WTC11 (cell line): Measurements from ENCODE around the gene RITA1. TPM values are rescaled to one million over a fixed set of nuclear protein-coding genes. Genes with fewer than 3 reads are reported as not detected.
A peak's percentile ranks its signal among the peaks of the same experiment; 100 is the strongest.
"Not testable (repeated sequence)": the region's sequence is repeated elsewhere in the genome, so short reads cannot be mapped to it uniquely, and the experiment has no call there.

ENCODE experiments used
- ATAC-seq: fragments of 200-7000 bp; cut with Tn5 transposase; 2 replicates; pipeline ENCODE4 v1.10.0; 2021; ENCODE audit warnings: mild to moderate bottlenecking, moderate library complexity
- CTCF ChIA-PET: fragments of 300-600 bp; sonication (Branson Sonifier 250); formaldehyde crosslinking; loops from one replicate; lab custom pipeline; 2021; ENCODE audit warnings: antibody characterized with exemption; lab: Charles Lee
- POLR2A ChIA-PET: fragments of 350-600 bp; sonication (Branson Sonifier 250); formaldehyde crosslinking; loops from one replicate; lab custom pipeline; 2021; ENCODE audit warnings: antibody characterized with exemption; lab: Charles Lee
- DNase-seq: peaks from one replicate; pipeline ENCODE4 v3.0.0; 2021; ENCODE audit warnings: low spot score
- H3K27ac Mint-ChIP-seq: 2 replicates; pipeline ENCODE4 v1.8.0; 2021; ENCODE audit warnings: mixed read lengths
- H3K27me3 Mint-ChIP-seq: 2 replicates; pipeline ENCODE4 v1.8.0; 2021; ENCODE audit warnings: low read depth, mild to moderate bottlenecking, moderate library complexity, mixed read lengths
- H3K36me3 Mint-ChIP-seq: 2 replicates; pipeline ENCODE4 v1.8.0; 2021; ENCODE audit warnings: mixed read lengths
- H3K4me1 Mint-ChIP-seq: 2 replicates; pipeline ENCODE4 v1.8.0; 2022; ENCODE audit warnings: mixed read lengths
- H3K4me3 Mint-ChIP-seq: 2 replicates; pipeline ENCODE4 v1.8.0; 2021; ENCODE audit warnings: mild to moderate bottlenecking, moderate library complexity, mixed read lengths
- H3K9me3 Mint-ChIP-seq: 2 replicates; pipeline ENCODE4 v1.8.0; 2021; ENCODE audit warnings: mixed read lengths
- CREB1 ChIP-seq: sonication (generic); formaldehyde crosslinking; IDR thresholded peaks from 2 replicates; pipeline ENCODE4 v1.8.0; 2023; ENCODE audit warnings: mild to moderate bottlenecking, missing genetic modification reagents
- ELF4 ChIP-seq: sonication (generic); formaldehyde crosslinking; IDR thresholded peaks from 2 replicates; pipeline ENCODE4 v1.8.1; 2022; ENCODE audit warnings: low read depth, mild to moderate bottlenecking, moderate library complexity, missing genetic modification reagents
- FOXJ3 ChIP-seq: sonication (generic); formaldehyde crosslinking; IDR thresholded peaks from 2 replicates; pipeline ENCODE4 v1.9.0; 2021; ENCODE audit warnings: missing genetic modification reagents, mild to moderate bottlenecking, borderline replicate concordance
- GABPB1 ChIP-seq: sonication (generic); formaldehyde crosslinking; IDR thresholded peaks from 2 replicates; pipeline ENCODE4 v1.8.1; 2023; ENCODE audit warnings: mild to moderate bottlenecking, missing genetic modification reagents
- GTF2I ChIP-seq: fragments of 250-450 bp; sonication (Bioruptor Pico); conservative IDR thresholded peaks from 2 replicates; pipeline ENCODE4 v1.4.0; 2021; ENCODE audit warnings: mild to moderate bottlenecking
- MYBL2 ChIP-seq: sonication (generic); formaldehyde crosslinking; IDR thresholded peaks from 2 replicates; pipeline ENCODE4 v1.8.1; 2023; ENCODE audit warnings: mild to moderate bottlenecking, moderate library complexity, missing genetic modification reagents
- NFATC4 ChIP-seq: fragments of 250-450 bp; sonication (Bioruptor Pico); IDR thresholded peaks from 2 replicates; pipeline ENCODE4 v1.9.0; 2021; ENCODE audit warnings: mild to moderate bottlenecking
- NFYB ChIP-seq: sonication (generic); formaldehyde crosslinking; conservative IDR thresholded peaks from 2 replicates; pipeline ENCODE4 v1.8.0; 2022; ENCODE audit warnings: low read depth, missing genetic modification reagents
- PRRX2 ChIP-seq: fragments of 250-450 bp; sonication (Bioruptor Pico); IDR thresholded peaks from 2 replicates; pipeline ENCODE4 v1.8.0; 2021; ENCODE audit warnings: mild to moderate bottlenecking
- TEAD4 ChIP-seq: sonication (generic); formaldehyde crosslinking; IDR thresholded peaks from 2 replicates; pipeline ENCODE4 v1.8.0; 2022; ENCODE audit warnings: mild to moderate bottlenecking, missing genetic modification reagents
- TP53 ChIP-seq: sonication (generic); formaldehyde crosslinking; IDR thresholded peaks from 2 replicates; pipeline ENCODE4 v1.8.1; 2023; ENCODE audit warnings: mild to moderate bottlenecking, missing genetic modification reagents
- ZNF121 ChIP-seq: sonication (generic); formaldehyde crosslinking; IDR thresholded peaks from 2 replicates; pipeline ENCODE4 v1.8.0; 2023; ENCODE audit warnings: missing genetic modification reagents
- ZNF232 ChIP-seq: sonication (generic); formaldehyde crosslinking; IDR thresholded peaks from 2 replicates; pipeline ENCODE4 v1.8.0; 2022; ENCODE audit warnings: mild to moderate bottlenecking, missing genetic modification reagents
- ZNF263 ChIP-seq: sonication (generic); formaldehyde crosslinking; IDR thresholded peaks from 2 replicates; pipeline ENCODE4 v1.8.1; 2022; ENCODE audit warnings: low read depth, mild to moderate bottlenecking, moderate library complexity, missing genetic modification reagents
- ZNF396 ChIP-seq: fragments of 250-450 bp; sonication (Bioruptor Pico); IDR thresholded peaks from 2 replicates; pipeline ENCODE4 v1.8.0; 2021; ENCODE audit warnings: mild to moderate bottlenecking, moderate library complexity, borderline replicate concordance
- ZNF416 ChIP-seq: fragments of 250-450 bp; sonication (Bioruptor Pico); IDR thresholded peaks from 2 replicates; pipeline ENCODE4 v1.9.0; 2021; ENCODE audit warnings: mild to moderate bottlenecking, inconsistent platforms
- total RNA-seq: library from RNA; stranded (reverse); gene quantifications from 3 replicates; pipeline ENCODE4 v1.2.3, GENCODE V29; 2021
- TF ChIP-seq, protein P1 (sequence below): sonication (generic); formaldehyde crosslinking; conservative IDR thresholded peaks from 2 replicates; pipeline ENCODE4 v1.8.1; 2022; ENCODE audit warnings: mild to moderate bottlenecking, missing genetic modification reagents
- TF ChIP-seq, protein P2 (sequence below): sonication (generic); formaldehyde crosslinking; conservative IDR thresholded peaks from 2 replicates; pipeline ENCODE4 v1.8.1; 2023; ENCODE audit warnings: mild to moderate bottlenecking, low read depth, missing genetic modification reagents, moderate library complexity
- TF ChIP-seq, protein P3 (sequence below): sonication (generic); formaldehyde crosslinking; IDR thresholded peaks from 2 replicates; pipeline ENCODE4 v1.8.0; 2023; ENCODE audit warnings: mild to moderate bottlenecking, missing genetic modification reagents
- TF ChIP-seq, protein P4 (sequence below): fragments of 200-600 bp; IDR thresholded peaks from 2 replicates; pipeline ENCODE4 v1.8.0; 2022; ENCODE audit warnings: antibody characterized with exemption

The RITA1 gene
- total RNA-seq, 1 experiment from 2014 or later = 29.3 TPM

DNA sequence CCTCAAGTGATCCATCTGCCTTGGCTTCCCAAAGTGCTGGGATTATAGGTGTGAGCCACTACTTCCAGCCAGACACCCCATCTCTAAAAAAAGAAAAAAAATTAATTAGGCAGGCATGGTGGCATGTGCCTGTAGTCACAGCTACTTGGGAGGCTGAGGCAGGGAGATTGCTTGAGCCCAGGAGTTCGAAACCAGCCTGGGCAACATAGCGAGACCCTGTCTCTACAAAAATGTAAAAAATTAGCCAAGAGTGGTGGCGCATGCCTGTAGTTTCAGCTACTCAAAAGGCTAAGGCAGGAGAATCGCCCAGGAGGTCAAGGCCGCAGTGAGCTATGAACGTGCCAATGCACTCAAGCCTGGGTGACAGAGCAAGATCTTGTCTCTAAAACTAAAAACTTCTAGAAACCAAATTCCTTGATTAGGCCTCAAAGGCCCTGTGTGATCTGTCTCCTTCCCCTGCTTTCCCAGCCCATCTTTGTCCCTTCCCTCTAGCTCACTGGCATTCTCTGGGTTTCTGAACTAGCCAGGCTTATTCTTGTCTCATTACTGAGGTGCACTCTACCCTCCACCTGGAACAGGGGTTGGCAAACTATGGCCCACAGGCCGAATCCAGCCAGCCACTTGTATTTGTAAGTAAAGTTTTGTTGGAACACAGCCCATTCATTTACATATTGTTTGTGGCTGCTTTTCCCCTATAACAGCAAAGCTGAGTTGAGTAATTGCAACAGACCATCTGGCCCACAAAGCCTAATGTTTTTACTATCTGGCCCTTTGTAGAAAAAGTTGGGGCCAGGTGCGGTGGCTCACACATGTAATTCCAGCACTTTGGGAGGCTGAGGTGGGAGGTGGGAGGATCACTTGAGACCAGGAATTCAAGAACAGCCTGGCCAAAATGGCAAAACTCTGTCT, 18.6 kb downstream of the RITA1 start:
- peaks cover 6% of the 10 kb centered on the region for H3K36me3 Mint-ChIP-seq
- peaks cover 7% of the 10 kb centered on the region for H3K4me1 Mint-ChIP-seq
- no peak overlapping the region for H3K4me3 Mint-ChIP-seq
- no peaks in the 10 kb centered on the region; the same call in 1 of the 2 replicates for H3K27me3 Mint-ChIP-seq
- ChIA-PET POLR2A (interaction anchor here (0.5 kb wide), 2 partner anchors 14 to 343 kb away, joined by 3 to 6 read pairs; no protein-coding TSS in a partner anchor), CTCF (interaction anchor here (0.7 to 1.2 kb wide), 2 partner anchors 29 to 634 kb away, joined by 3 read pairs; no protein-coding TSS in a partner anchor)
- TF ChIP-seq ZNF263 (CRISPR knock-in tag) (no peak), ZNF121 (CRISPR knock-in tag) (0 out of 2 replicates have a peak, but pooled peaks have one; percentile 23), MYBL2 (CRISPR knock-in tag) (no peak), GABPB1 (CRISPR knock-in tag) (no peak)
- no peak for DNase-seq
- H3K27ac Mint-ChIP-seq = peak overlapping the region; percentile 48; the same call in 1 of the 2 replicates
- H3K9me3 Mint-ChIP-seq = peaks cover 6% of the 10 kb centered on the region
- ATAC-seq = no peak

DNA sequence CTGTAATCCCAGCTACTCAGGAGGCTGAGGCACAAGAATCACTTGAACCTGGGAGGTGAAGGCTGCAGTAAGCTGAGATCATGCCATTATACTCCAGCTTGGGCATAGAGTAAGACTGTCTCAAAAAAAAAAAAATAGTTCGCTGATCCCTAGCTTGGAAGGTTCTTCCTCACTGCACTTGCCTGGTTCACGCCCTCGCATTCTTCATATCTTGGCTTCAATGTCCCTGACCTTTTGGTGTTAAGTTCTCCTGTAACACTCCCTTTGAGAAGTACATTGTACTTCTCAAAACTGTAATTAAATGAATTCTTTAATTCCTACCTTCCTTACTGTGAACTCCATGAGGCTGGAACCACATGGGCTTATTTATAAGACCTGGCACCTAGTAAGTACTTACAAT, 19.3 kb downstream of the RITA1 start:
- ATAC-seq (no peak), DNase-seq (no peak)
- Mint-ChIP-seq H3K27ac (no peak overlapping the region), H3K4me3 (no peak overlapping the region), H3K36me3 (peaks cover 6% of the 10 kb centered on the region), H3K9me3 (peaks cover 6% of the 10 kb centered on the region), H3K4me1 (peaks cover 7% of the 10 kb centered on the region), H3K27me3 (no peaks in the 10 kb centered on the region; the same call in 1 of the 2 replicates)
- ChIA-PET CTCF (no interaction called here), POLR2A (interaction anchor here (0.5 kb wide), 1 partner anchor 343 kb away, joined by 3 read pairs; no protein-coding TSS in a partner anchor)
- TF ChIP-seq, protein P1, sequence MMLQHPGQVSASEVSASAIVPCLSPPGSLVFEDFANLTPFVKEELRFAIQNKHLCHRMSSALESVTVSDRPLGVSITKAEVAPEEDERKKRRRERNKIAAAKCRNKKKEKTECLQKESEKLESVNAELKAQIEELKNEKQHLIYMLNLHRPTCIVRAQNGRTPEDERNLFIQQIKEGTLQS = no peak
- no peak for TF ChIP-seq FOXJ3 (CRISPR knock-in tag)
- TF ChIP-seq, protein P2, sequence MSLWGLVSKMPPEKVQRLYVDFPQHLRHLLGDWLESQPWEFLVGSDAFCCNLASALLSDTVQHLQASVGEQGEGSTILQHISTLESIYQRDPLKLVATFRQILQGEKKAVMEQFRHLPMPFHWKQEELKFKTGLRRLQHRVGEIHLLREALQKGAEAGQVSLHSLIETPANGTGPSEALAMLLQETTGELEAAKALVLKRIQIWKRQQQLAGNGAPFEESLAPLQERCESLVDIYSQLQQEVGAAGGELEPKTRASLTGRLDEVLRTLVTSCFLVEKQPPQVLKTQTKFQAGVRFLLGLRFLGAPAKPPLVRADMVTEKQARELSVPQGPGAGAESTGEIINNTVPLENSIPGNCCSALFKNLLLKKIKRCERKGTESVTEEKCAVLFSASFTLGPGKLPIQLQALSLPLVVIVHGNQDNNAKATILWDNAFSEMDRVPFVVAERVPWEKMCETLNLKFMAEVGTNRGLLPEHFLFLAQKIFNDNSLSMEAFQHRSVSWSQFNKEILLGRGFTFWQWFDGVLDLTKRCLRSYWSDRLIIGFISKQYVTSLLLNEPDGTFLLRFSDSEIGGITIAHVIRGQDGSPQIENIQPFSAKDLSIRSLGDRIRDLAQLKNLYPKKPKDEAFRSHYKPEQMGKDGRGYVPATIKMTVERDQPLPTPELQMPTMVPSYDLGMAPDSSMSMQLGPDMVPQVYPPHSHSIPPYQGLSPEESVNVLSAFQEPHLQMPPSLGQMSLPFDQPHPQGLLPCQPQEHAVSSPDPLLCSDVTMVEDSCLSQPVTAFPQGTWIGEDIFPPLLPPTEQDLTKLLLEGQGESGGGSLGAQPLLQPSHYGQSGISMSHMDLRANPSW (CRISPR knock-in tag) = no peak
- TF ChIP-seq ZNF416 (CRISPR knock-in tag) = no peak
- no peak for TF ChIP-seq ZNF232 (CRISPR knock-in tag)
- no peak for TF ChIP-seq PRRX2 (CRISPR knock-in tag)
- TF ChIP-seq ZNF396 (CRISPR knock-in tag) = no peak
- TF ChIP-seq CREB1 = no peak

DNA sequence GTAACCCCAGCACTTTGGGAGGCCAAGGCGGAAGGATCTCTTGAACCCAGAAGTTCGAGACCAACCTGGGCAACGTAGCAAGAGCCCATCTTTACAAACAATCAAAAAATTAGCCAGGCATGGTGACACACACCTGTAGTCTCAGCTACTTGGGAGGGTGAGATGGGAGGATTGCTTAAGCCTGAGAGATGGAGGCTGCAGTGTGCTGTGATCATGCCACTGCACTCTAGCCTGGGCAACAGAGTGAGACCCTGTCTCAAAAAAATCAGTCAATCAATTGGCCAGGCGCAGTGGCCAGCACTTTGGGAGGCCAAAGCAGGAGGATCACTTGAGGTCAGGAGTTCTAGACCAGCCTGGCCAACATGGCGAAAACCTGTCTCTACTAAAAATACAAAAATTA, 21.3 kb downstream of the RITA1 start:
- CTCF ChIA-PET, POLR2A ChIA-PET, DNase-seq, ATAC-seq, H3K9me3 Mint-ChIP-seq, H3K4me3 Mint-ChIP-seq, H3K27me3 Mint-ChIP-seq, H3K36me3 Mint-ChIP-seq, H3K4me1 Mint-ChIP-seq: not testable (repeated sequence)
- peak overlapping the region; percentile 37; the same call in 1 of the 2 replicates for H3K27ac Mint-ChIP-seq
- 0 out of 2 replicates have a peak, but pooled peaks have one; percentile 39 for TF ChIP-seq ZNF121 (CRISPR knock-in tag)
- TF ChIP-seq, all 79 proteins: peak for 1; not testable (repeated sequence) for 78

DNA sequence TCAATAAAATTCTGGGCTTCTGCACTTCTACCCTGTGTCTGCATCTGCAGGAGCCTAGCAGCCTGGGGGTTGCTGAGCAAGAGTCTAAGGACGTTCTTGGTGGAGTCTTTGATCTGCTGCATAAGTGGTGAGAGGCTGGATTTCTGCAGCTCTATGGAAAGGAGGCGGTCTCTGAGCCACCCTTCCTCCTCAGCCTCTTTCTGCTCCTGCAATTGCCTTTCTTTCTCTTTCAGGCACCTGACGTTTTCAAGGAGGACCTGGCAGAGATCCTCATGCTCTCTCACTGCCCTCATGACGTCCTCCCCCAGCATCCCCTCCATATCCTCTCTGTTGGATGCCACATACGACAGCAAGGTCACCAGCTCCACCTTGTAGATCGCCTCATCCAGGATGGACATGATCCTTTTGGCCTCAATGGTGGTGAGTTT, 22.1 kb downstream of the RITA1 start:
- ChIA-PET POLR2A (no interaction called here), CTCF (no interaction called here)
- no peak overlapping the region for H3K27ac Mint-ChIP-seq
- H3K4me3 Mint-ChIP-seq = no peak overlapping the region
- H3K4me1 Mint-ChIP-seq = peaks cover 7% of the 10 kb centered on the region
- ATAC-seq (no peak), DNase-seq (no peak)
- H3K9me3 Mint-ChIP-seq = peaks cover 6% of the 10 kb centered on the region
- peaks cover 6% of the 10 kb centered on the region for H3K36me3 Mint-ChIP-seq
- no peak for TF ChIP-seq TP53 (CRISPR knock-in tag)
- TF ChIP-seq, protein P3, sequence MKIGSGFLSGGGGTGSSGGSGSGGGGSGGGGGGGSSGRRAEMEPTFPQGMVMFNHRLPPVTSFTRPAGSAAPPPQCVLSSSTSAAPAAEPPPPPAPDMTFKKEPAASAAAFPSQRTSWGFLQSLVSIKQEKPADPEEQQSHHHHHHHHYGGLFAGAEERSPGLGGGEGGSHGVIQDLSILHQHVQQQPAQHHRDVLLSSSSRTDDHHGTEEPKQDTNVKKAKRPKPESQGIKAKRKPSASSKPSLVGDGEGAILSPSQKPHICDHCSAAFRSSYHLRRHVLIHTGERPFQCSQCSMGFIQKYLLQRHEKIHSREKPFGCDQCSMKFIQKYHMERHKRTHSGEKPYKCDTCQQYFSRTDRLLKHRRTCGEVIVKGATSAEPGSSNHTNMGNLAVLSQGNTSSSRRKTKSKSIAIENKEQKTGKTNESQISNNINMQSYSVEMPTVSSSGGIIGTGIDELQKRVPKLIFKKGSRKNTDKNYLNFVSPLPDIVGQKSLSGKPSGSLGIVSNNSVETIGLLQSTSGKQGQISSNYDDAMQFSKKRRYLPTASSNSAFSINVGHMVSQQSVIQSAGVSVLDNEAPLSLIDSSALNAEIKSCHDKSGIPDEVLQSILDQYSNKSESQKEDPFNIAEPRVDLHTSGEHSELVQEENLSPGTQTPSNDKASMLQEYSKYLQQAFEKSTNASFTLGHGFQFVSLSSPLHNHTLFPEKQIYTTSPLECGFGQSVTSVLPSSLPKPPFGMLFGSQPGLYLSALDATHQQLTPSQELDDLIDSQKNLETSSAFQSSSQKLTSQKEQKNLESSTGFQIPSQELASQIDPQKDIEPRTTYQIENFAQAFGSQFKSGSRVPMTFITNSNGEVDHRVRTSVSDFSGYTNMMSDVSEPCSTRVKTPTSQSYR = no peak
- no peak for TF ChIP-seq ELF4 (CRISPR knock-in tag)
- TF ChIP-seq, protein P4, sequence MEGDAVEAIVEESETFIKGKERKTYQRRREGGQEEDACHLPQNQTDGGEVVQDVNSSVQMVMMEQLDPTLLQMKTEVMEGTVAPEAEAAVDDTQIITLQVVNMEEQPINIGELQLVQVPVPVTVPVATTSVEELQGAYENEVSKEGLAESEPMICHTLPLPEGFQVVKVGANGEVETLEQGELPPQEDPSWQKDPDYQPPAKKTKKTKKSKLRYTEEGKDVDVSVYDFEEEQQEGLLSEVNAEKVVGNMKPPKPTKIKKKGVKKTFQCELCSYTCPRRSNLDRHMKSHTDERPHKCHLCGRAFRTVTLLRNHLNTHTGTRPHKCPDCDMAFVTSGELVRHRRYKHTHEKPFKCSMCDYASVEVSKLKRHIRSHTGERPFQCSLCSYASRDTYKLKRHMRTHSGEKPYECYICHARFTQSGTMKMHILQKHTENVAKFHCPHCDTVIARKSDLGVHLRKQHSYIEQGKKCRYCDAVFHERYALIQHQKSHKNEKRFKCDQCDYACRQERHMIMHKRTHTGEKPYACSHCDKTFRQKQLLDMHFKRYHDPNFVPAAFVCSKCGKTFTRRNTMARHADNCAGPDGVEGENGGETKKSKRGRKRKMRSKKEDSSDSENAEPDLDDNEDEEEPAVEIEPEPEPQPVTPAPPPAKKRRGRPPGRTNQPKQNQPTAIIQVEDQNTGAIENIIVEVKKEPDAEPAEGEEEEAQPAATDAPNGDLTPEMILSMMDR = no peak
- TF ChIP-seq GTF2I (CRISPR knock-in tag) = no peak
- no peak for TF ChIP-seq TEAD4
- TF ChIP-seq NFYB = no peak
- TF ChIP-seq NFATC4 (CRISPR knock-in tag) = no peak
- no peaks in the 10 kb centered on the region; the same call in 1 of the 2 replicates for H3K27me3 Mint-ChIP-seq
